ENCODE measurements around the gene SATB2. TPM values are rescaled to one million over a fixed set of nuclear protein-coding genes. Genes with fewer than 3 reads are reported as not detected.

SATB2 gene
- 5.0 TPM for total RNA-seq
- long read RNA-seq, full-length matches to known transcripts, result 2 of 3 reads
- long read RNA-seq, partial matches to known transcripts, result 1 of 3 reads
- long read RNA-seq, other reads (novel, unspliced or antisense), result 0 of 3 reads

DNA sequence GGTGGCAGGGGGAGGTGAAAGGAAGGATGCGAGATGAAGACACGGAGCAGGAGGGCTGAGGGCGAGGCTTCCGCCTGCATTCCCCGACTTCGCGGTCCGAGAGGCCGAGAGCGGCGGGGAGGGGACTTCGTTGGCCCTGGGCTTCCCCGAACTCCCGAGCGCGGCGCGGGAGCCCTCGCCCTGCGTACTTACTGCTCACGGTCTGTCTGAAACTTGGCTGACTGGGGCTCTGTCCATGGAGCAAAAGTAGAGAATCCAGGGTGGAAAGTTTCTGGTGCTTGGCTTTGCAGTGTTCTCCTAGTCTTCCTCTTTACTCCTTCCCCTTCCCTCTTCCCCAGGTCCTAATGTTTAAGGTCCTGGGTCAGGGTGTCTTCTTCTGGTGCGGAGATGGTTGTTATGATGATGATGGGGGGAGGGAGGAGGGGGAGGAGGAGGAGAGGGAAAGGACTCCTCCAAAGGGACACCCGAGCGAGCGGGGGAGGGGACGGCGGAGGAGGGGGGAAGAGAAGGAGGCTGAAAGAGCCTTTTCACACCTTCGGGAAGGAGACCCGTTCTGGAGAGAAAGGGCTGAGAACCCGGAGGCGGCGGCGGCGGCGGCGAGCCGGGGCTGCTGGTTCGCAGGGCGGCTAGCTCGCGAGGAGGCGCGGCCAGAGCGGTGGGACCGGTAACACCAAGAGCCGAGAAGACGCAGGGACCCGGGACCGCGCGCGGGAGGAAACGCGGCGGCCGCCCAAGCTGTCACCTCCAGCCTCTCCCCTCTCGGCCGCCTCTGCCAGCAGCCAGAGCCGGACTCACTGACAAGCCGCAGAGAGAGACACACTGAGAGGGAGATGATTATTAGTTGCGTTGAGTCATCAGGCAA lies at the start of gene SATB2:
TSS of gene SATB2 (minus strand) at position 793 of the 862 bp plus-strand sequence. CDS start 1,902 bp downstream, outside the sequence.
- Histone ChIP-seq H3K4me3 (peak within 1 kb of the TSS; percentile 96), H3K27ac (peak within 1 kb of the TSS; percentile 72), H3K9me3 (no peaks in the 10 kb centered on the region), H3K4me1 (peaks cover 41% of the 10 kb centered on the region), H3K36me3 (no peaks in the 10 kb centered on the region), H3K27me3 (ENCODE audit: low read depth) (peaks cover 80% of the 10 kb centered on the region)
- intact Hi-C loops (cut with DNase I), result no loop called here
- no peak for TF ChIP-seq CTCF (IDR thresholded peaks at IDR 0.05)
- DNase-seq (peak; percentile 49), ATAC-seq (no peak)

- Histone ChIP-seq H3K27me3 (ENCODE audit: low read depth) (no peaks in the 10 kb centered on the region), H3K27ac (no peak overlapping the region), H3K4me1 (no peaks in the 10 kb centered on the region), H3K36me3 (no peaks in the 10 kb centered on the region), H3K4me3 (no peak overlapping the region), H3K9me3 (no peaks in the 10 kb centered on the region)
- DNase-seq, result no peak
- intact Hi-C loops (cut with DNase I), result no loop called here
- ATAC-seq, result no peak
- TF ChIP-seq CTCF (IDR thresholded peaks at IDR 0.05), result no peak
Observed at GRCh38 chr2:199505755-199506403, 48.1 kb upstream of the SATB2 start.

- ATAC-seq, result no peak
- Histone ChIP-seq H3K27ac (no peak overlapping the region), H3K27me3 (ENCODE audit: low read depth) (no peaks in the 10 kb centered on the region), H3K9me3 (no peaks in the 10 kb centered on the region), H3K36me3 (no peaks in the 10 kb centered on the region), H3K4me3 (no peak overlapping the region), H3K4me1 (no peaks in the 10 kb centered on the region)
- intact Hi-C loops (cut with DNase I), result no loop called here
- DNase-seq, result no peak
- TF ChIP-seq CTCF (IDR thresholded peaks at IDR 0.05), result no peak
Observed at GRCh38 chr2:199503148-199503547, 45.4 kb upstream of the SATB2 start.

GRCh38 chr2:199499005-199499404 lies 41.3 kb upstream of the SATB2 start:
- TF ChIP-seq CTCF (IDR thresholded peaks at IDR 0.05), result no peak

GRCh38 chr2:199495147-199495546 lies 37.4 kb upstream of the SATB2 start:
- intact Hi-C loops (cut with DNase I), result no loop called here
- Histone ChIP-seq H3K27me3 (ENCODE audit: low read depth) (peaks cover 4% of the 10 kb centered on the region), H3K4me3 (no peak overlapping the region), H3K27ac (no peak overlapping the region), H3K36me3 (no peaks in the 10 kb centered on the region), H3K4me1 (no peaks in the 10 kb centered on the region), H3K9me3 (no peaks in the 10 kb centered on the region)
- DNase-seq, result no peak
- no peak for ATAC-seq
- TF ChIP-seq CTCF (IDR thresholded peaks at IDR 0.05), result no peak

More at GRCh38 chr2:199499005-199499404, 41.3 kb upstream of the SATB2 start:
- H3K36me3 ChIP-seq, result no peaks in the 10 kb centered on the region
- no peaks in the 10 kb centered on the region for H3K9me3 ChIP-seq
- no peak for ATAC-seq
- H3K4me1 ChIP-seq, result no peaks in the 10 kb centered on the region
- H3K4me3 ChIP-seq, result no peak overlapping the region
- H3K27me3 ChIP-seq (ENCODE audit: low read depth), result peaks cover 4% of the 10 kb centered on the region
- no peak for DNase-seq
- no peak overlapping the region for H3K27ac ChIP-seq
- intact Hi-C loops (cut with DNase I), result no loop called here
